Fibroblast of pulmonary artery (primary cell): Measurements from ENCODE around the gene RAB33B.
"Not testable (repeated sequence)": the region's sequence is repeated elsewhere in the genome, so short reads cannot be mapped to it uniquely, and the experiment has no call there.

Experiments
- DNase-seq: peaks from one replicate; pipeline ENCODE4 v3.0.0-alpha.2; 2010; ENCODE audit warnings: low read depth
- H3K4me3 ChIP-seq: replicated peaks from 2 replicates; pipeline ENCODE4 v1.5.1; 2011; ENCODE audit warnings: low read depth, mild to moderate bottlenecking, control low read depth, low read length, moderate library complexity
- TF ChIP-seq, protein P1 (sequence below): IDR thresholded peaks from 2 replicates; pipeline ENCODE4 v1.5.1; 2011; ENCODE audit warnings: mild to moderate bottlenecking, control low read depth, low read length, inconsistent platforms; ENCODE audit errors: missing control alignments

RAB33B gene

DNA sequence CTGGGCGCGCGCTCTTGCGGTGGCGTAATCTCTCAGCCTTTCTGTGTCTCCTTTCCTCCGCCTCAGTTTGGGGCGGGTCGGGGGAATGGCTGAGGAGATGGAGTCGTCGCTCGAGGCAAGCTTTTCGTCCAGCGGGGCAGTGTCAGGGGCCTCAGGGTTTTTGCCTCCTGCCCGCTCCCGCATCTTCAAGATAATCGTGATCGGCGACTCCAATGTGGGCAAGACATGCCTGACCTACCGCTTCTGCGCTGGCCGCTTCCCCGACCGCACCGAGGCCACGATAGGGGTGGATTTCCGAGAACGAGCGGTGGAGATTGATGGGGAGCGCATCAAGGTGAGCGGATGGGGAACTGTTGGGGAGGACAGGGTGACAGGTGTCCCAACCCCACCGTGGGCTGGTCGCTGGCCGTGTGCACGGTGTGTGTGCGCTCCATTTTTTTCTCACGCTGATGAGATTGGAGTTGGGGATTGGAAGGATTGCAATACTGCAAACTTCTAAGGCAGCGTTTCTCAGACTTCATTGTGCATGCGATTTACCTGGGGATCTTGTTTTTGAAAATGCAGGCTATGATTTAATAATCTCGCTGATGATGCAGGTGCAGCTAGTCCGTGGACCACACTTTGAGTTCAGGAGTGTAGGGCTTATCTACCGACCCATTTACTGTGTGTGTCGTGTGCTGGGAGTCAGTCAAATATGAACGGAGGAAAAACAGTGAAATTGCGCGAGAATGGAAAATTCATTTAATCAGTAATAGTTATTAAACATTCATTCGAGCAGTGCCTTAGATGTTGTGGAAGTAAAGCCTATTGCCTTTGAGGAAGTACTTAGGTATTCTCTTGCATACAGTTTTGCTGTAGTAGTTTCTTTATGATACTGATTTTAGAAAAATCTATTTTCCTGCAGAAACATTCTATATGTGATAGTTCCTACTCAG lies at the start of gene RAB33B:
Gene RAB33B, plus strand, starts transcription at position 11 of the 935 bp plus-strand sequence. Its CDS starts 75 bp downstream, at position 86.
- TF ChIP-seq, protein P1, sequence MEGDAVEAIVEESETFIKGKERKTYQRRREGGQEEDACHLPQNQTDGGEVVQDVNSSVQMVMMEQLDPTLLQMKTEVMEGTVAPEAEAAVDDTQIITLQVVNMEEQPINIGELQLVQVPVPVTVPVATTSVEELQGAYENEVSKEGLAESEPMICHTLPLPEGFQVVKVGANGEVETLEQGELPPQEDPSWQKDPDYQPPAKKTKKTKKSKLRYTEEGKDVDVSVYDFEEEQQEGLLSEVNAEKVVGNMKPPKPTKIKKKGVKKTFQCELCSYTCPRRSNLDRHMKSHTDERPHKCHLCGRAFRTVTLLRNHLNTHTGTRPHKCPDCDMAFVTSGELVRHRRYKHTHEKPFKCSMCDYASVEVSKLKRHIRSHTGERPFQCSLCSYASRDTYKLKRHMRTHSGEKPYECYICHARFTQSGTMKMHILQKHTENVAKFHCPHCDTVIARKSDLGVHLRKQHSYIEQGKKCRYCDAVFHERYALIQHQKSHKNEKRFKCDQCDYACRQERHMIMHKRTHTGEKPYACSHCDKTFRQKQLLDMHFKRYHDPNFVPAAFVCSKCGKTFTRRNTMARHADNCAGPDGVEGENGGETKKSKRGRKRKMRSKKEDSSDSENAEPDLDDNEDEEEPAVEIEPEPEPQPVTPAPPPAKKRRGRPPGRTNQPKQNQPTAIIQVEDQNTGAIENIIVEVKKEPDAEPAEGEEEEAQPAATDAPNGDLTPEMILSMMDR, result no peak
- DNase-seq, result peak; percentile 92

DNA sequence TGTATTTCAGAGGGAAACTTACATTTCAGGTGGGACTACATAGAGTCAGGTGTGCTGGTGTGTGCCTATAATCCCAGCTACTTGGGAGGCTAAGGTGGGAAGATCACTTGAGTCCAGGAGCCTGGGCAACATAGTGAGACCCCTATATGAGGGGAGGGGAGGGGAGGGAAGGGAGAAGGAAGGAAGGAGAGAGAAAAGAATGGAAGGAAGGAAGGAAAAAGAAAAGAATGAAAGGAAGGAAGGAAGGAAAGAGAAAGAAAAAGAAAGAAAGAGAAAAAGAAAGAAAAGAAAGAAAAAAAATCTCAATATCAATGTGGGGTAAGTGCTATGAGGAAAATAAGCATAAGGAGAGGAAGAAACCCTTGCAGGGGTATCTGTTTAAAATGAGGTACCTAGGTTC lies 43.6 kb upstream of the RAB33B start:
- TF ChIP-seq, protein P1, result no peak
- no peak overlapping the region for H3K4me3 ChIP-seq
- no peak for DNase-seq

More for the DNA sequence above, at the start of gene RAB33B:
- peak within 1 kb of the TSS; percentile 96 for H3K4me3 ChIP-seq

DNA sequence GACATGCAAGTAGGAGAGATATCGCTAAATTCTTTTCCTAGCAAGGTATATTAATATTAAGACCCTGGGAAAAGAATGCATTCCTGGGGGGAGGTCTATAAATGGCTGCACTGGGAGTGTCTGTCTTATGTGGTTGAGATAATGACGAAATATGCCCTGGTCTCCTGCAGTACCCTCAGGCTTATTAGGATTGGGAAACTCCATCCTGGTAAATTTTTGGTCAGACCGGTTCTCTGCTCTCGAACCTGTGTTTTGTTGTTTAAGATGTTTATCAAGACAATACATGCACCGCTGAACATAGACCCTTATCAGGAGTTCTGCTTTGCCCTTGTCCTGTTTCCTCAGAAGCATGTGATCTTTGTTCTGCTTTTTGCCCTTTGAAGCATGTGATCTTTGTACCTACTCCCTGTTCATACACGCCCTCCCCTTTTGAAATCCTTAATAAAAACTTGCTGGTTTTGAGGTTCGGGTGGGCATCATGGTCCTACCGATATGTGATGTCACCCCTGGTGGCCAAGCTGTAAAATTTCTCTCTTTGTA lies 39.2 kb upstream of the RAB33B start:
- DNase-seq, result not testable (repeated sequence)

DNA sequence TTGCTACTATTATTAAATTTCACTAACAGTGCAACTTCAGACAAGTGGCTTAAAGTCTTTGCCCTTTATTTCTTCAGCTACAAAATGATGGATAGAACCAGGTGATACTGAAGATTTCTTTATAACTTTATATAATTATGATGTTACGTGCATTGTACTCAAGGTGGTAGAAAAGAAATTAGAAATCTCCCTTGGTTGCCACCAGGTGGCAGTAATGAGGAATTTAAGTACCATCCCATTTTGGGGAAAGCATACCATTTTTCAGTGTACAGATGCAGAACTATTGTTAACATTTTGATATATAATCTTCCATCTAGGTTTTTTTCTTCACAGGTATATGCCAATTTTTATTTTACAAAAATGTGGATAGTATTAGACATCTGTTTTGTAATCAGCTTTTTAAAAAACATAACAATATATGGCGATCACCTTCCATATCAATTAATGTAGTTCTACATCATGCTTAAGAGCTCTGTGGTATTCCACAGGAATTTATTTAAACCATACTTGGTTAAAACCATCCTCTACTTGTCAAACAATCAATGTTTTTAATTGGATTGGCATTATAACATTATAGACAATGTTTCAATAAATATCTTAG lies 37.7 kb upstream of the RAB33B start:
- TF ChIP-seq, protein P1, result peak; percentile 60
- peak; percentile 84 for DNase-seq
- H3K4me3 ChIP-seq, result no peak overlapping the region

More for the DNA sequence above, 39.2 kb upstream of the RAB33B start:
- not testable (repeated sequence) for H3K4me3 ChIP-seq

DNA sequence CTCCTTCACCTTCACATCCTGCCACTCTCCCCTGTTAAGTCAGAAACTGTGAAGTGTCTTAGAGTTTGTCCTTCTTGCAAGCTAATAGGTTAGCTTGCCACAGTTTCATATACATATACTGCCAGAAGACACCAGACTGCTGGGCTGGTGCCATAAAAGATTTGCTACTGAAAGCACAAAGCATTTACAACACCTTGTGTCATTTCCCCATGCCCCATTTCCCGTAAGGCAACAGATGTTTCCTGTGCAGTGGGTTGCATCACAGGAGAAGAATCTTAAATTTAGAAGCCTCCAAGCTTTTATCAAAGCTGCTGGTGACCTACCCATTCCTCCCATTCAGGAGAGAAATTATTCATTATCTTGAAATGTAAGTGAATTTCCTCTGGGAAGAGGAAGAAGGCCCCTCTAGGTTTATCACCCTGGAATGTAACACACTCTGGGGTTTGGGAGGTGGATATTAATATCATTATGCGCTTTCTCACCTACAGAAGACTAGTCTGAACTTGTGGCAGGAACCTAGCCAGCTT lies 34.5 kb upstream of the RAB33B start:
- TF ChIP-seq, protein P1, result no peak
- no peak overlapping the region for H3K4me3 ChIP-seq
- DNase-seq, result peak; percentile 96

DNA sequence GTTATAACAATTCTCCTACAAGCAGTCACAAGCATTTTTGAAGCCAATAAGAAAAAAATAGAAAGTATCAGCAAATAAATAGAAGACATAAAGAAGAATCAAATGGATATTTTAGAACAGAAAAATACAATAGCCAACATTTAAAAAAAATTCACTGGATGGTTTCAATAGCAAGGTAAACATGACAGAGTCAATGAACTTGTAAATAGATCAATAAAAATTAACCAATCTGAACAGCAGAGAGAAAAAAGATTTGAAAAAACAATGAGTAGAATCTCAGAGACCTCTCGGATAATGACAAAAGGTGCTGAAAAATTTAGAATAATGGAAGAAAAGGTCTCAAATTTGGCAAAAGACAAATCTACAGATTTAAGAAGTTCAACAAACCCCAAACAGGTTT lies 33.3 kb upstream of the RAB33B start:
- DNase-seq, result no peak
- TF ChIP-seq, protein P1, result no peak
- no peak overlapping the region for H3K4me3 ChIP-seq

DNA sequence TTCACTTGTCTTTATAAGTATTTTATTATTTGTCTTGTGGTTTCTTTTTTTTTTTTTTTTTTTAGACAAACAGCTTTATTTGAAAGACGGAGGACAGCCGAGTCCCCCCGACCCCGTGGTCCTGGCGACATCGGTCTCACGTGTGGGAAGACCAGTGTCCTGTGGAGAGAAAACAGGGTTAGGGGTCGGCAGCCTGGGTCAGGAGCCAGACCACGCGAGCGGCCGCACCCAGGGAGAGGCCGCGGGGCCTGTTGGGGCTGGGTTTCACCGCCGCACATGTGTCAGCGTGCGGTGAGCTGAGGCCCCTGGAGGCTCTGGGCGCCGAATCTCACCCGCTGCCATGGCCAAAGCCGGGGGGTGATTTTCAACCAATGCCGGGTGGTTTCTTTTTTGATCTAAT lies 17.8 kb upstream of the RAB33B start:
- no peak overlapping the region for H3K4me3 ChIP-seq
- no peak for DNase-seq
- TF ChIP-seq, protein P1, result no peak
